Activated effector memory CD4-positive, alpha-beta T cell treated with anti-CD3 and anti-CD28 coated beads, Interleukin-2, amount 50 U/mL, for 16 hours (primary cell): ENCODE measurements around the gene C2orf42.
"Not testable (repeated sequence)": the region's sequence is repeated elsewhere in the genome, so short reads cannot be mapped to it uniquely, and the experiment has no call there.

Experiments
- DNase-seq: peaks from one replicate; pipeline ENCODE4 v3.0.0-alpha.2; 2020

Gene C2orf42

DNA sequence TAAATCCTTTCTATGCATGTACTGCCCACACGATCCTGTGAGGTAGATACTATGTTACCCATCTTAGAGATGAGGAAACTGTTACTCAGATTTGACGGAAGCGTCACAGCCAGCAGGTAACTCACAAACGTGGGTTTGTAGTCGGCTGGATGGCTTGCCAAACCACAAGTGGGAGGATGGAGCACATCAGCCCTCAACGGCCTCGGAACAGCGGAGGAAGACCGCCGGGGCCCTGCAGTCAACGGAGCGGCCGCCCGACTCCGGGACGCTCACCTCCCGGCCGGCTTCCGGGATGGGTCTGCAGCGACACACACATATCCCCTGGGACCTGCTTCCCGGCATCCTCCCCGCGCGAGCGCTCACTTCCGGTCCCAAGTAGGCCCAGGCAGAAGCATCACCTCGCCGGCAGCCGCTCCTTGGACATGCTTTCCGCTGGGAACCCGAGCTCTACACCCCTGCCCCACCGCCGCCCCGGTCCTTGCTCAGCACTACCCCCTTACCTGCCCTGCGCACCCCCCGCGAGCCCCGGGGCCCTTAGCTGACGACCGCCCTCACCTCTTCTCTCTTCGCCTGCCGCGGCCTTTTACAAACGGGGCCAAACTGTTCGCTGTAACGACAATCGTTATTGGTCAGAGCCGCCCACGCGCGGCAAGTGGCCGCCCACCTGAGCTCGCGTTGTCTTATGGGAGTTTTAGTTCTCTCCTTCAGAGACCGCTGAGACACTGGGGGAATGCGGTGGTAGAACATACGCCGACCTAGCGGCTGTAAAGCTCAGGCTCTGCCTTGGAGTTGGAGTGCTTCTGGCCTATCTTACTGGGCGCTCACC, at the start of gene C2orf42:
Gene C2orf42 (minus strand): TSS at position 602 of the 826 bp plus-strand sequence. CDS start 9,034 bp downstream, outside the sequence.
- peak; percentile 98 for DNase-seq

DNA sequence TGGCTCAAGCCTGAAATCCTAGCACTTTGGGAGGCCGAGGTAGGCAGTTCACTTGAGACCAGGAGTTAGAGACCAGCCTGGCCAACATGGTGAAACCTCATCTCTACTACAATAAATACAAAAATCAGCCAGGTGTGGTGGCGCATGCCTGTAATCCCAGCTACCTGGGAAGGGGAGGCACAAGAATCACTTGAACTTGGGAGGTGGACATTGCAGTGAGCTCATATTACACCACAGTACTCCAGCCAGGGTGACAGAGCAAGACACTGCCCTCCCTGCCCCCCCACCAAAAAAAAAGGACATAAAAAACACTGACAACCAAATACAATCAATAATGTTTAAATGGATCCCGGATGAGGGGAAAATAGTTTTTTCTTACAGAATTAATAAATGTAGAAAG, 49.8 kb upstream of the C2orf42 start:
- no peak for DNase-seq

DNA sequence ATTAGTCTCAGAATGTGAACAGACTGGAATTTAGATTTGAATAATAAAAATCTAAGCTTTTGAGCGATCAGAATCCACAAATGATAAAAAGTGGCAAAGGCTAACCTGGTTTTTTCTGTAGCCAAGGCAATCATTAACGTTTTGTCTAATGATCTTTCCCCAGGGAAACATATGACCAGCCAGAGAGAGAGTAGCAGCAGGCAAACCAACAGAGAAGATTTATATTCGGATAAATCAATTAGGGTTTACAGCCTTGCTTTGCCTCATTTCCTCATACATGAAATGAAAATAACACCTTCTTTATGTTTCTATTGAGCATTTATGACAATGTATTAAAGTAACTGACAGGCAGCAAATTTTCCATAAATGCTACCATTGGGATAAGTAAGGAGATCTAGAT, 43.1 kb upstream of the C2orf42 start:
- DNase-seq, result no peak

DNA sequence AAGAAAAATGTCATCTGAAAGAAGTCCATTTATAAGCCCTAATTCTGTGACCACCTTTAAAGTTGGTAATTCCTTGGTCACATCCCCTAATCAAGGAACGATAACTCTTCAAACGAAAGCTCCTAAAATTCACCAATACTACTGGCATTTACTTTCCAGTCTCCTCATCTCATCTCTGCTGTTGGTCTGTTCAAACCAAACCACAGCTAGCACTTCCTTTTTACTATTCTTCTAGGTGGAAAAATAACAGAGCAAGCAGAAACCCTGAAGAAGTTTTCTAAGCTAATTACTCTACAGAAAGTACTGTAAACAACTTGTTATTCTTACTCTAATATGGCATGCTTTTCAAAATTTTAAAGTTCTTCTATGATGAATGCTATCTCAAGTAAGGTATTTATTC, 36.0 kb upstream of the C2orf42 start:
- no peak for DNase-seq

DNA sequence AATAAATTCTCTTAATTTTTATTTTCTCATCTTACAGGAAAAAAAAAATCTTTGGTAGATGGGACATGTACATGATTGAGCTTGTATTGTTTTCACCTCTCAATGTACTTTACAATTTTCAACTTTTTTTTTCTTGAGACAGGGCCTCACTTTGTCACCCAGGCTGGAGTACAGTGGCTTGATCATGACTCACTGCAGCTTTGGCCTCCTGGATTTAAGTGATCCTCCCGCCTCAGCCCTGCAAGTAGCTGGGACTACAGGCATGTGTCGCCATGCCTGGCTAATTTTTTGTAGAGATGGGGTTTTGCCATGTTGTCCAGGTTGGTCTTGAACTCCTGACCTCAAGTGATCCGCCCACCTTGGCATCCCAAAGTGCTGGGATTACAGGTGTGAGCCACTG, 32.5 kb upstream of the C2orf42 start:
- DNase-seq, result not testable (repeated sequence)

DNA sequence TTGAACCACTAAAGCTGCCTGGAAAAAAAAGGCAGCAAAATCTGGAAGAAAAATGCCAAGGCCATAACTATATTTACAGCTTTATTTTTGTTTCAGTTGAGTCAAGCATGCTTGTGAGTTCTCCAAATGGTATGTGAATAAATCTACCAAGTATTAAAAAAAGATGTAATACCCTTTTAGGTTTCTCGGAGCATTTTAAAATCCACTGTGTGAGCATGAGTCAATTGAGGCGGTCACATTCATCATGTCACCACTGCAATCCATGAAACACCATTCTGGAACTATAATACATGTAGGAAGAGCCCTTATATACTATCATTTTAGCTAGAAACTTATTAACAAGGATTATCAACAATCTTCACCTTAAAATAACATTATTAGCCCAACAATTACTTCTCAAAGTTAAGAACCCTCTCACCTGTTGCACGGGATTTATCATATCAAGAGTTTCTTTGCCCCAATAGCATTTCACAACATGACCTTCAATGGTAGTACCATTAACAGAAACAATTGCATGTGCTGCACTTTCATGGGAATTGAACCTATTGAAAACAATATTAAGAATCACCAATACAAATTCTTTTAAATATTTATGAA, 24.2 kb upstream of the C2orf42 start:
- no peak for DNase-seq

DNA sequence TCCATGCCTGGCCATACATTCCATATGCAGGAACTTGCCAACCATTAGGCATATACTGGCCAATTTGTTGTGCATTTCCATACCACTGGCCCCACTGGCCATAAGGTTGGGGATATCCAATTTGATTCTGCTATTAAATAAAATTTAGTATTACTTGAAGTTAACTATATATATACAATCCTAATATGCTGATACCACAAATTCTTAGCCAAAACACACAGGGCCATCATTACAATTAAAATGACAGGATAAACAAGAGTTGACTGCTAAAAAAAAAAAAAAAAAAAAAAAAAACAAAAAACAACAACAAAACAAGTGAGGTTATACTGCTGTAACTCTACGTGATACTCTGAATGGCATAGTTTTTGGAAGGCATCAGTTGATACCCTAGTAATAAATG, 23.5 kb upstream of the C2orf42 start:
- no peak for DNase-seq

DNA sequence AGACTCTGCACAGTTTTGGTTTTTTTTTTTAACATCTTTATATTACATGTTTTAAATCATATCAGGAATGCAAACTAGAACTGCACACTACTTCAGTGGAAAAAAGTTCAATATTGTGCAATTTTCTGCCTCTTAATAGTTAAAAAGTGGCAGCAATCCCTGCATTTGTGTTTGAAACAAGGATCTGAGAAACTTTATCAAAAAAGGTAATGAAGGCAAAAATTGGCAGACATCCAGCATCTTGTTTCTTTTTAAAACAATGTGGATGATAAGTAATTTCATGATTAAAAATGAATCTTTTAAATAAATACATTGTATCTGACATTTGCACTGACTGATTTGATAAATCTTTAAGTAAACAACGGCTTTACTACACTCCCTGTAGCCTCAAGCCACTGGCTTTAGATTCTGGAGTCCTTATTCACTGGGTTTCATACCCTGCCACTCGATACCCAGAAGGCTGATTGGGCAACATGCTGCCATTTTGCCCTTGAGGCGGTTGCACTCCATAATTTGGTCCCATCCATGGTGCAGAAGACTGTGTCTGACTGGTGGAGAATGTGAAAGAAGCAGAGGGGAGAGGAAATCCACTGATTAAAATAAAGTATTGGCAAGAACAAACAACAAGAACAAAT, 21.6 kb upstream of the C2orf42 start:
- no peak for DNase-seq

DNA sequence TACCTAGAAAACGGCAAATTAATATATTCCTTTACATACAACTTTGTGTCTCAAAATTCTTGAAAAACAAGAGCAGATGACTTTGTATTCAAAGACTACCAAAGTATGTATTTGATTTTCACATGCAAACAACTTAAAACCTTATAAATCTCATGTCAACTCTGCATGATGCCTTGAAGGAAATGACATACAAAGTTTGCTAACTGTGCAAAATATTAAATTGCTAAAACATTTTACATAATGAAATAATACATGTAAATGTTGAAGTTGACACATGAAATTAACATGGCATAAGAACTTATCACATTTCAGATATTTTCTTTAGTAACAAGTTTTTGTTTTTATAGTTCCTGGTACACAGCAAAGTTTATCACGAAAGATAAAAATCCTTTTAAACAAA, 20.8 kb upstream of the C2orf42 start:
- no peak for DNase-seq

DNA sequence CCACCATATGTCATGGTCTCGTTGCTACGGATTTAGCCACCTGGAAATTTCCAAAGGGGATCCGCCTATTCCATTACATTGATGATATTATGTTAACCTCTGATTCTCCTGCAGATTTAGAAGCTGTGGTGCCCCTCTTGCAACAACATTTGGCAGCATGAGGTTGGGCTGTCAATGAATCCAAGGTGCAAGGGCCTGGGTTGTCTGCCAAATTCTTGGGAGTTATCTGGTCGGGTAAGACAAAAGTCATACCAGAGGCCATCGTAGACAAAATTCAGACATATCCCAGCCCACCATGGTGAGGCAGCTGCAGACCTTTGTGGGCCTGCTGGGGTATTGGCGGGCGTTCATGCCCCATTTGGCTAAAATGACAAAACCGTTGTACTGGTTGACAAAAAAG, 13.6 kb upstream of the C2orf42 start:
- no peak for DNase-seq

DNA sequence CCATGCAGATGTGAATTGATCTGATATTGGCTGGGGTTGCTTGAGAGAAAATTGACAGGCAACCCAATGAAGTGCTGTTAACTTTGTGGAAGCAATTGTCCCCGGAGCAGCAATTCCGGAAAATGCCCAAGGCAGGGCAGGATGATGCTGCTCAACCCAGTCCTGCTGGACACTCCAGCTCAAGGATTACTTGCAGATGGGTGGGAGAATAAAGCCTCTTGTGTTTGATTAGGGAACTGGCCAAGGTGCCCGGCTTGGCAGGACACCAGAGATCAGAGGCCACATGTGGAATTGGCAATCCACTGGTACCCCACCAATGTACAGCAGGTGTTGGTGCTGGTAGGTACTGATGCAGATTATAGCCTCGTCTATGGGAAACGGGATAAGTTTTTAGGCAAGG, 12.3 kb upstream of the C2orf42 start:
- DNase-seq, result no peak

DNA sequence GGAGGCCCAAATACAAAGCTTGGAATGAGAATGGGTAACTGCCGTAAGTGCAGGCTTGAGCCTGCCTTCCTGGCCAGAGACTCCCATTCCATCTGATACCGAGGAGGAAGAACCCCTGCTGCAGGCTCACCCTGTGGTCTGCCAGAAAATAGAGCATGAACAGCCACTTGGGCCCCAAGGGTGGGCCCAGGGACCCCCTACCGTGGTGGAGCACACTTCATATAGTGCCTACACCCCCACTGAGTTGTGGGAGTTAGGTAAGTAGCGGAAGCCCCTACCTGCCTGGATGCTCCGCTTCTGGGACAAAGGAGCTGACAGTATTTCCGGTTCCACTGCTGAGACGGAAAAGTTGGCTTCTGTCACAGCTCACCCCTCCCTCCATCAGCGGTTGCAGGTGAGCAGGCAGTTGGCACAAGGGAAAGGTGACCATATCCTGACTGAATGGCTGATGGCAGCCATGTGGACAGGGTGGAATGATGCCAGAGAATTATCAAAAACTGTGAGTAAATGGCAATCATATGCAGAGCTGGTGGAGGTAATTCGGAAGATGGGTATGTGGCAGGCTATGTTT, 11.5 kb upstream of the C2orf42 start:
- no peak for DNase-seq

DNA sequence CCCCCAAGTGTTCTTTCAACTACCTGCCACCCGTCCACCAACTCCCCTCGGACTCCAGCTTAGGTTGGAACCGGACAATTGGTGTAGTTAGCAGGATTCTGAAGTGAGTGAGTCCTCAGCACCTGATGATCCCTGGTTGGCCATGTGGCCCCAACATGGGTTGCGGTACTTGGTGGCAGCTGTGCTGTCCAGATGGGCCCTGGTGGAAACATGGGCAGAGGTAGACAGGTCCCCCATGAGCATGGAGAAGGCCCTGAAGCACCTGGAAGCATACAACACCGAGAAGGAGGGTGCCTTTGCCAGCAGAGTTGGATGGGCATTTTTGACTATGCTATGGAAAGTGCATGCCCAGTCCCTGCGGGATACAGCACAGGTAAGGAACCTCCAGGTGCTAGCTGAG, 11.0 kb upstream of the C2orf42 start:
- no peak for DNase-seq

DNA sequence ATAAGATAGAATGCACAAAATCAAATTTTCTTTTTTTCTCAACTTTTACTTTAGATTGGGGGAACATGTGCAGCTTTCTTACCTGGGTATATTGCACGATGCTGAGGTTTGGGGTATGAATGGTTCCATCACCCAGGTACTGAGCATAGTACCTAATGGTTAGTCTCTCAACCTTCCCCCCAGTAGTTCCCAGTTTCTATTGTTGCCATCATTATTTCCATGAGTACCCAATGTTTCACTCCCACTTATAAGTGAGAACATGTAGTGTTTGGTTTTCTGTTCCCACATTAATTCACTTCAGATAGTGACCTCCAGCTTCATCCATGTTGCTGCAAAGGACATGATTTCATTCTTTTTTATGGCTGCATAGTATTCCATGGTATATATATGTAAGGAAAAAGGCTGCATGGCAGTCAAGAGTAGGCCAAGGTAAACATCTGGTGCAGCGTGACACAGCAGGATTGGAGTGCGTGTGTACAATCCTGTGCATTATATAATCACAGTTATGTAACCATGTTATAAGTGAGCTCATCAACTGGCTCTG, 10.5 kb upstream of the C2orf42 start:
- DNase-seq, result no peak

DNA sequence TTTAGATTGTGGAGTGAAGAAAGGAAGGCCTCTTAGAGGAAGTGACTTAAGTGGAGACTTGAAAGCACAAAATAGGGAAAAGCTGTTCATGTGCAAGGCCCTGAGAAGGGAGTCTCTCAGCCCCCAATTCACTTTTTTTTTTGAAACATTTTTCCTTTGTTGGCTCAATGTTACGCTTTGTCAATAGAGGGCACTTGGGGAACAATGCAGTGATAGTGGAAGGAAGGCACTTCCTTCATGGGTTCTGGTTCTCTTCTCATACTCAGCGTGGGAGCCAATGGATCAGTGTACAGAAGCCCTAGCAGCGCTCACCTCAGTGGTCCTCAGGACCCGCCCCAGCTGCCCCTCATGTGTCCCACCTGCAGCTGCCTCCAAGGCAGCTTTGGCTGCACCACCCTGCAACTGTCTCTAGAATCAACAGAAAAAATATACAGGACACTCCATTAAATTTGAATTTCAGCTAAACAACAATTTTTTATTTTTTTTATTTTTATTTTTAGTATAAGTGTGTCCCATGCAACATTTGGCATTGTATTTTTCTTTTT, 8.6 kb upstream of the C2orf42 start:
- DNase-seq, result no peak

DNA sequence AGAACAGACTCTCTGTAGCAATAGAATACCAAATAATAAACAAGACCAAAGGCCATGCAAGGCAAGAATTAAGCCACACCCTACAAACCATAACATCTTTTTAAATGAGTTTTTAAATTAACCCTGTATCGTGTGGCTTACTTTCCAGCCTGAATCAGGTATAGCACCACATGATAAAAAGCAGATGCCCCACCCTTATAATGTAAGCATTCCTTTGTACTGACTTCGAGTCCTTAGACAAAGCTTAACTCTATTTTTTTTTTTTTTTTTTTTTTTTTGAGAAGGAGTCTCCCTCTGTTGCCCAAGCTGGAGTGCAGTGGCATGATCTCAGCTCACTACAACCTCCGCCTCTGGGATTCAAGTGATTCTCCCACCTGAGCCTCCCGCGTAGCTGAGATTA, 1.7 kb upstream of the C2orf42 start:
- no peak for DNase-seq

DNA sequence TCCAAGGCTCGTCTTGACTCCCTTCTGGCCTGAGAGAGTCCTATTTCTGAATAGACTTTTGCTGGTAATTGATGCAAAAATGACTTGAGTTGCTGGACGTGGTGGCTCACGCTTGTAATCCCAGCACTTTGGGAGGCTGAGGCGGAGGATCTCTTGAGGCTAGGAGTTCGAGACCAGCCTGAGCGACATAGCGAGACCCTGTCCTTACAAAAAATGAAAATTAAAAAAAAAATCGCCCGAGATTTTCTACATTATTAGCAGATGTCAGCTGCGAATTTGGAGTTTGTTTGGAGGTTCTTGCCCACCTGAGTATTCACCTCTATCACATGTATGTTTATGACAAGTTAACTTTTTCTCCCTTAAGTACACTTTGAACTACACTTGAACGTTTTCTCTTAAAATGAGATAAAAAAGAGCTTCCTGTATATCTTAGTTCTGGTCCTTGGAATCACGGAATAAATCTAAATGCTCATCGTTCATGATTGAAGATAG, 471 bp upstream of the C2orf42 start:
- DNase-seq, result no peak

DNA sequence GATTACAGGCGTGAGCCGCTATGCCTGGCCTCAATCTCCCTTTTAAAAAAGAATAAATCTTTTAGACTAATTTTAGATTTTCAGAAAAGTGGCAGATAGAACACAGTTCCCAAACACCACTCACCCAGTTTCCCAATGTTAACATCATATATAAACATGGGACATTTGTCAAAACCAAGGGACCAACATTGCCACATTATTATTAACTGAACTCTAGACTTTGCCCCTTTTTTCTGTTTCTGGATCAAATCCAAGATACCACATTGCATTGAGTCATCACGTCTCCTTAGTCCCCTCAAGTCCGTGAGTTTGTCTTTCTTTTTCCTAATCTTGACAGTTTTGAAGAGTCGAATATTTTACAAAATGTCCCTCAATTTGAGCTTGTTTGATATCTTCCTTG, 2.4 kb downstream of the C2orf42 start:
- no peak for DNase-seq

DNA sequence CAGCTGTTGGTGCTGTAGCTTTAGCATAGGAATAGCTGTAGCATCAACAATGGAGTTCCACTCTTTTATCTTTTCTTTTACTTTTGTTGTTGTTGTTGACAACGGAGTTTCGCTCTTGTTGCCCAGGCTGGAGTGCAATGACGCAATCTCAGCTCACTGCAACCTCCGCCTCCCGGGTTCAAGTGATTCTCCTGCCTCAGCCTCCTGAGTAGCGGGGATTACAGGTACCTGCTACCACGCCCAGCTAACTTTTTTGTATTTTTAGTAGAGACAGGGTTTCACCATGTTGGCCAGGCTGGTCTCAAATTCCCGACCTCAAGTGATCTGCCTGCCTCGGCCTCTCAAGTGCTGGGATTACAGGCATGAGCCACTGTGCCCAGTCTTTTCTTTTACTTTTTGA, 3.6 kb downstream of the C2orf42 start:
- not testable (repeated sequence) for DNase-seq

DNA sequence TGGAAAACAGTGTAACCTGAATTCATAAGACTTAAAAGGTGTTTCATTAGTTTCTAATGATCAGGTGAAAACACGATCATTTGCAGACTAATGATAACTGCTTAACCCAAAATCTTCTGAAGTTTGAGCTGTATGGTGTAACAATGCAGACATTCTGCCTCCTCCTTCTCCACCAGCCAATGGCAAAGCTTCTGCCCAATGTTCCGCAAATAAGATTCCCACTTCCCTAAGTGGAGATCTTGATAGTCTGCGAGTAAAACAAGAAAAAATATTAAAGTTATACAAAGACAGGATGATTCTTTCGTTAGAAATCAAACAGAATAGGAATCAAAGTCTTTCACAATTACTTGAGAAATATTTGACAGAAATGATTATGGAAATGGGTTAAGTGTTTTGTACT, 8.1 kb downstream of the C2orf42 start:
- no peak for DNase-seq

DNA sequence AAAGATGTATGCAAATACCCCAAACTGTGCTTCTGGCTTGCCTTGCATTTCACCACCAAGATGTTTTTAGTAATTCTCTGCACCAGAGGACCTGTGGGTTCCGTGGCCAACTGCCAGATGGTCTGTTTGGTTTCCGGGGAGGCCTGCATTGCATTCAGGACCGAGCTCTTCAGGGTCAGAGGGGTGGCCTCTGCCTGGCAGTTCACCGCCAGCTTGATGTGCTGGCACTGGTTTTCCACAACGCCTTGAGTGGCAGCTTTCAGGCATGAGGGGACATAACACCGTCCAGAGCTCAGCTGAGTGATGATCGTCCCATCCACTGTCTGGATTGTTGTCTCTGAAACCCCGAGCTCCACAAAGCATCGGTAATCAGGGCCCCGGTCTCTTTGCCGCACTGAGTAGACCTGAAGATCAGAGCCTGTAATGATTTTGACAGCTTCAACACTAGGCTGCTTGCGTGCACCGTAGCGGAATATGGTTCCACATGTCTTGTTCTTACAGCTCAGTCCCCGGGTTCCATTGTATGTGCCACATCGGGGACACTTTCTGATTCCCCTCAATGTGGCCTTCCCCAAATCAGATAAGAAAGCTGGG, 9.4 kb downstream of the C2orf42 start:
- no peak for DNase-seq

DNA sequence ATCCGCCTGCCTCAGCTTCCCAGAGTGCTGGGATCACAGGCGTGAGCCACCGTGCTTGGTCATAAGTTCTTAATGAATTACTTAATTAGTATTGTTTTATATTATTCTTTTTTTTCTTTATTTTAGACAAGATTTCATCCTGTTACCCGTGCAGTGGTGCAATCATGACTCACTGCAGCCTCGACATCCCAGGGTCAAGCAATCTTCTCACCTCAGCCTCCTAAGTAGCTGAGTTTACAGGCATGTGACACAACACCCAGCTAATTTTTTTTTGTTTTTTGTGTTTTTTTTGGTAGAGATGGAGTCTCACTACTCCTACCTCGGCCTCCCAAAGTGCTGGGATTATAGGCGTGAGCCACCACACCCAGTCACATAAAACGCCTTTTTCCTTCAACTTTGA, 17.3 kb downstream of the C2orf42 start:
- DNase-seq, result no peak
